Measurements from ENCODE around the gene MTHFD2L. TPM values are rescaled to one million over a fixed set of nuclear protein-coding genes. Genes with fewer than 3 reads are reported as not detected.
"Not testable (repeated sequence)": the region's sequence is repeated elsewhere in the genome, so short reads cannot be mapped to it uniquely, and the experiment has no call there.

The MTHFD2L gene
- total RNA-seq, 1 donor from 2014 or later, result 13.8 TPM

GRCh38 chr4:74205046-74205445 is 47.1 kb downstream of the MTHFD2L start:
- H3K27ac ChIP-seq (replicated peaks), result no peak overlapping the region
- TF ChIP-seq CTCF (IDR thresholded peaks at IDR 0.05; ENCODE audit: borderline replicate concordance), result no peak
- H3K9me3 ChIP-seq (replicated peaks), result peaks cover 8% of the 10 kb centered on the region
- DNase-seq, result no peak
- no peaks in the 10 kb centered on the region for H3K27me3 ChIP-seq (ENCODE audit: low read depth)
- H3K4me3 ChIP-seq, result no peak overlapping the region
- intact Hi-C loops (cut with micrococcal nuclease), result no loop called here
- peaks cover 9% of the 10 kb centered on the region for H3K4me1 ChIP-seq
- peaks cover 21% of the 10 kb centered on the region for H3K36me3 ChIP-seq

DNA sequence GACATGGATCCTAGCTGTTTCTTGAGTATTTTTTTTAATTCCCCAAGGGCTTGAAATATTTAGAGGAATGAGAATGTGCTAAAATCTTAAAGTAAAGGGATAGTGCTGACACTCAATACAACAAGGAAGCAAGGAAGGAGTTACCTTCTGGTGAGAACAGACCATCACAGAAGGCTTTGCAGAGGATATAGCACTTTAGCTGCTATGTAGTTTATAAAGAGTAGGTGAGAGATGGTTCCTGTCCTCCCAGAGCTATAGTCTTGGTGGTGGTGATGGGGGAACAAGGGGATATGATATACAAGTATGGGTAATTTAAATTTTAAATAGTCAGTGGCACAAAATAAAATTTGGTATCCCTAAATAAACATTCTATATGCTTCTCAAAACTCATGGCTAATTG is 47.6 kb downstream of the MTHFD2L start:
- Histone ChIP-seq H3K9me3 (replicated peaks) (peaks cover 13% of the 10 kb centered on the region), H3K27me3 (ENCODE audit: low read depth) (no peaks in the 10 kb centered on the region), H3K27ac (replicated peaks) (peak overlapping the region; percentile 33), H3K4me1 (peaks cover 9% of the 10 kb centered on the region), H3K4me3 (no peak overlapping the region), H3K36me3 (peaks cover 16% of the 10 kb centered on the region)
- DNase-seq, result no peak
- TF ChIP-seq CTCF (IDR thresholded peaks at IDR 0.05; ENCODE audit: borderline replicate concordance), result no peak
- intact Hi-C loops (cut with micrococcal nuclease), result no loop called here

GRCh38 chr4:74206088-74206825 is 48.3 kb downstream of the MTHFD2L start:
- no peaks in the 10 kb centered on the region for H3K27me3 ChIP-seq (ENCODE audit: low read depth)
- peaks cover 15% of the 10 kb centered on the region for H3K36me3 ChIP-seq
- peaks cover 9% of the 10 kb centered on the region for H3K4me1 ChIP-seq
- no peak for TF ChIP-seq CTCF (IDR thresholded peaks at IDR 0.05; ENCODE audit: borderline replicate concordance)
- DNase-seq, result no peak
- peak overlapping the region; percentile 33 for H3K27ac ChIP-seq (replicated peaks)
- peaks cover 13% of the 10 kb centered on the region for H3K9me3 ChIP-seq (replicated peaks)
- H3K4me3 ChIP-seq, result no peak overlapping the region
- intact Hi-C loops (cut with micrococcal nuclease), result no loop called here

DNA sequence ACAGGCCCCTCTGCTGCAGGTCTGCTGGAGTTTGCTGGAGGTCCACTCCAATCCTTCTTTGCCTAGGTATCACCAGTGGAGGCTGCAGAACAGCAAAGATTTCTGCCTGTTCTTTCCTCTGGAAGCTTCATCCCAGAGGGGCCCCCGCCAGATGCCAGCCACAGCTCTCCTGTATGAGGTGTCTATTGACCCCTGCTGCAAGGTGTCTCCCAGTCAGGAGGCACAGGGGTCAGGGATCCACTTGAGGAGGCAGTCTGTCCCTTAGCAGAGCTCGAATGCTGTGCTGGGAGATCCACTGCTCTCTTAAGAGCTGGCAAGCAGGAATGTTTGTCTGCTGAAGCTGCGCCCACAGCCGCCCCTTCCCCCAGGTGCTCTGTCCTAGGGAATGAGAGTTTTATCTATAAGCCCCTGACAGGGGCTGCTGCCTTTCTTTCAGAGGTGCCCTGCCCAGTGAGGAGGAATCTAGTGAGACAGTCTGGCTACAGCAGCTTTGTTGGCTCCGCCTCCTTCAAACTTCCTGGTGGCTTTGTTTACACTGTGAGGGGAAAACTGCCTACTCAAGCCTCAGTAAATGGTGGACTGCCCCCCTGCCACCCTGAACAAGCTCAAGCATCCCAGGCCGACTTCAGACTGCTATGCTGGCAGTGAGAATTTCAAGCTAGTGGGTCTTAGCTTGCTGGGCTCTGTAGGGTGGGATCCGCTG is 56.7 kb downstream of the MTHFD2L start:
- intact Hi-C loops (cut with micrococcal nuclease), result not testable (repeated sequence)
- peaks cover 26% of the 10 kb centered on the region for H3K9me3 ChIP-seq (replicated peaks)

GRCh38 chr4:74215236-74215635 is 57.3 kb downstream of the MTHFD2L start:
- H3K4me1 ChIP-seq; intact Hi-C loops (cut with micrococcal nuclease); DNase-seq; H3K4me3 ChIP-seq; H3K27ac ChIP-seq (replicated peaks); H3K27me3 ChIP-seq (ENCODE audit: low read depth): not testable (repeated sequence)
- Histone ChIP-seq H3K36me3 (peaks cover 11% of the 10 kb centered on the region), H3K9me3 (replicated peaks) (peaks cover 20% of the 10 kb centered on the region)

More for the DNA sequence above, 56.7 kb downstream of the MTHFD2L start:
- not testable (repeated sequence) for H3K4me3 ChIP-seq; DNase-seq; H3K27ac ChIP-seq (replicated peaks); H3K27me3 ChIP-seq (ENCODE audit: low read depth); H3K4me1 ChIP-seq
- peaks cover 11% of the 10 kb centered on the region for H3K36me3 ChIP-seq

GRCh38 chr4:74217365-74217764 is 59.4 kb downstream of the MTHFD2L start:
- no peaks in the 10 kb centered on the region for H3K27me3 ChIP-seq (ENCODE audit: low read depth)
- H3K36me3 ChIP-seq, result peaks cover 8% of the 10 kb centered on the region
- no peak for TF ChIP-seq CTCF (IDR thresholded peaks at IDR 0.05; ENCODE audit: borderline replicate concordance)
- no peak overlapping the region for H3K27ac ChIP-seq (replicated peaks)
- peaks cover 3% of the 10 kb centered on the region for H3K4me1 ChIP-seq
- H3K4me3 ChIP-seq, result no peak overlapping the region
- H3K9me3 ChIP-seq (replicated peaks), result peaks cover 9% of the 10 kb centered on the region
- DNase-seq, result no peak
- intact Hi-C loops (cut with micrococcal nuclease), result no loop called here

Data from left ventricle myocardium inferior (tissue), 1 donor.